GM21360 (cell line): ENCODE results near the gene UNC80.

Experiments
- ATAC-seq: cut with Tn5 transposase; IDR thresholded peaks from one replicate; pipeline ENCODE4 v1.9.1; 2021; ENCODE audit warnings: mild to moderate bottlenecking, moderate library complexity; ENCODE audit not compliant: unreplicated experiment

Gene UNC80

GRCh38 chr2:209960676-209961630 lies 189.3 kb downstream of the UNC80 start:
- peak; percentile 93 for ATAC-seq

- ATAC-seq: no peak
These were observed 194.1 kb downstream of the UNC80 start for GRCh38 chr2:209965723-209966122.

GRCh38 chr2:209969692-209970091 lies 198.1 kb downstream of the UNC80 start:
- ATAC-seq: no peak

DNA sequence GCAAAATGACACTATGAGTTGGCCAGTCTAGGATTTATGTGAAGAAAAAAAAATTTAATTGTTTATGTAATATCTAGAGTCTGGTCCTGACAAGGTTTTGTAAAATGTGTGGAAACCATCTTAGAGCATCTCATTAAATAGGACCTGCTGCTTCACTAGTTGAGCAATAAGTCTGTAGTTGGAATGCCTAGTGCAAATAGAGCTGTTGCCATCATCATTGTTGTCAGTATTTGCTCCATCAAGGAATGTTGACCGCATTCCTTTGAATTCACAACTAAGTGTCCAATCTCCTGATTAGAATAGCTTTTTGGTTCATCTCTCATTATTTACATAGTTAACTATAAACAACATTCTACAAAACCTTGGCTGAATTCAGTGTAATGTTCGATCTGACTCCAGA lies 198.6 kb downstream of the UNC80 start:
- no peak for ATAC-seq

DNA sequence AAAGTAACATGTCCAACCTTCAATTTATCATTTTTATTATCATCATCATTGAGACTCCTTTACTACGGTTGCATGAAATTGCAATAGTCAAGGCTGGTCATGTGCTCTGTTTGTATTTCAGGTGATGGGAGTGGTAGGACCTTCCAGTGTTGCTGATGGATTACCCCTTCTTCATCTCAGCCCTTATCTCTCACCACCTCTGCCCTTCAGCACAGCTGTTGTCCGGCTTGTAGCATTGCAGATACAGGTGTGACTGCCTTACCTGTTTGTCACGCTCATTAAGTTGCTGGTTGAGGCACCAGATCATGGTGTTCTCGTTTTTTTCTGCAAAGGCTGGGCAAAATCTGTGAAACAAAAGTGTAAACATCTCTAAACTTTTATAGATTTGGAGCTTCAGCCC lies 199.1 kb downstream of the UNC80 start:
- no peak for ATAC-seq

DNA sequence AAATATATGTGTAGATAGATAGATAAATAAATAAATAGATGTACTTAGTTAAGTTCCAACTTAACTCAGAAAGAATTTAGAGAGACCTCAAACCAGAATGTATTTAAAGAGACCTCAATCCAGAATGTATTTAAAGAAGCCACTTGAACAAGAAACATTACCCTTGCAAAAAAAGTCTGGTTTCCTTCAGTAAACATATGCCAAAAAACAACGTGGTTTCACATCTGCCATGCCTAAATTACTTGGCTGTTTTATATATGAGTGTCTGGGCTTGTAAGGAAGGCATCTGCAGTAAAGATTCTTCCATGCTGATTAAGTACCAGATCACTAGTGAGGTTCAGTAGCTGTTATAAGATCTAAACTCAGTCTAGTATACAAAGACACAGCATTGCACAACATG lies 201.7 kb downstream of the UNC80 start:
- no peak for ATAC-seq

GRCh38 chr2:209974576-209974975 lies 202.9 kb downstream of the UNC80 start:
- no peak for ATAC-seq

DNA sequence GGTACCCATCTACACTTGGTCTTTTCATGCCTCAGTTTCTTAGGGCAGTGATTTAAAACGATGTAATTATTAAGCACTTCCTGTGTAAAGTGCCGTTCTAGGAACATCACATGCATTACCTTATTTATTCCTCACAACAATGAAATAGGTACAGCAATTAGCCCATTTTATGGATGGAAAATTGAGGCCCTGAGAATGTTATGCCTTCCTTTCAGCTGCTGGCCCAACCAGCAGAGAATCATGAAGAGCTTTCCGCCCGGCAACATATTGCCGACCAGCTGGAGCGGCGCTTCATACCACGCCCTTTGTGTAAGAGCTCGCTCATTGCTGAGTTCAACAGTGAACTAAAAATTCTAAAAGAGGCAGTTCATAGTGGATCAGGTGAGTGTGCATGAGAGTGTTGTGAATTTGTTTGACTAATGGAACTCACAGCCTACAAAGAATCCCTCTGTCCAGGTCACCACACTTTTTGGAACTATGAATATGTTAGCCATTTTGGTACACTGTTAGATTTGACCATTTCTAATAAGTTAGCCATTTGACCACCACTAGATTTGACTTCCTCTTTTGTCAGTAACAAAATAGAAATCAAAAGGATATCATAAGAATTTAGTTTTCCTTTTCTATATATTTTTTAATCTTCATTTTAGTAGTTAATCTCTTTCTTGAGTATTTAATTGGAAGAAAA lies 205.2 kb downstream of the UNC80 start:
- no peak for ATAC-seq

- ATAC-seq: peak; percentile 47
These were observed 206.0 kb downstream of the UNC80 start for GRCh38 chr2:209977386-209978239.

DNA sequence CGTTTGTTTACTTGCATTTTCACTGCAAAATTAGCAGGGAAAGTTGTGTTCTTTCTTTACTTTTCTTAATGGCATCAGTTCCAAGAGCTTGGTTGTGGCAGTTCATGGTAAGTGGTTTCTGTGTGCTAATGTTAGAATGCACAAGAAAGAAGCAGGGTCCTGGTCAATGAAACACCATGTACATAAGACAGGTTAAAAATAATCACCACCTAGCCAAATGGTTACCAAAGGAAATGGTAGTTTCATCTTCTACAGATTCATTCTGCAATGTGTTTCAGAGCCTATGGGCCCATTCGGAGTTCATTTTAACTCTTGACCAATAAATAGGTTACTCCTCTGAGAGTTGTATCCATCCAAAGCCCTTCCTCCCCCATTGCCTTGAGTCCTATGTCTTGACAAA lies 212.7 kb downstream of the UNC80 start:
- no peak for ATAC-seq

DNA sequence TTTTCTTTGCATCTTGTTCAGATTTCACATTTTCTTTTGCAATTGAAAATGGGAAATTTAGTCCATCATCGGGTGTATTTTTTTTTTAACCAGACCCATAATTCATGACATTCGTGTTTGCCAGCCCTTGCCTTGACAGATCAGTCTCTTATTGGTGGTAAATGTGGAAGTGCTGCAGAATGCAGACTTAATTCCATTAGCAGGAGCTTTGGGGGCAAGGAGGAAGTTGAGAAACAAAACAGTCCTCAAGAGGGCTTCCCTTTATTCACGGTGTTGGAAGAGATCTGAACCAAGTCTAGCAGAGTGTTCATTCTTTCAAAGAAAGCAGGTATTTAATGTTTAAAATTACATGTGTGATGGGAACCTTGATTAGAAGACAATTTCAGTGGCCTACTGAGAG lies 214.2 kb downstream of the UNC80 start:
- ATAC-seq: no peak

GRCh38 chr2:209986415-209986814 lies 214.8 kb downstream of the UNC80 start:
- no peak for ATAC-seq

GRCh38 chr2:209988010-209988409 lies 216.4 kb downstream of the UNC80 start:
- ATAC-seq: no peak

DNA sequence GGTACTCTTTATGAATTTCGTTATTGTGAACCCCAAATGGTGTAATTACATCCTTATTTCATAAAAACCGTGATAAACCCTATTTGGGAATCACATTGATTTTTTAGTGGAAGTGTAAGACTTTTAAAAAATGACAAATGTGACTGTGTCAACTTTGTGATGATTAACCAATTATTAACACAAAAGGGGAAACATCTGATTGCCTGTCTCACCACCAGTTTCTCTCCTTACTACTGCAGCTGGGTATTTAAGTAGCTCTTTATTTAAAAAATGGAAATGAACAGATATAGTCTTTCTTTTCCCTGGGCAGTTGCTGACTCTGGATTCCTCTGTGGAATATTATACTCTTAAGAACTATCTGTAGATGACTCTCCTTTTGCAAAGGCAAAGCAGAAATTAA lies 219.2 kb downstream of the UNC80 start:
- no peak for ATAC-seq

DNA sequence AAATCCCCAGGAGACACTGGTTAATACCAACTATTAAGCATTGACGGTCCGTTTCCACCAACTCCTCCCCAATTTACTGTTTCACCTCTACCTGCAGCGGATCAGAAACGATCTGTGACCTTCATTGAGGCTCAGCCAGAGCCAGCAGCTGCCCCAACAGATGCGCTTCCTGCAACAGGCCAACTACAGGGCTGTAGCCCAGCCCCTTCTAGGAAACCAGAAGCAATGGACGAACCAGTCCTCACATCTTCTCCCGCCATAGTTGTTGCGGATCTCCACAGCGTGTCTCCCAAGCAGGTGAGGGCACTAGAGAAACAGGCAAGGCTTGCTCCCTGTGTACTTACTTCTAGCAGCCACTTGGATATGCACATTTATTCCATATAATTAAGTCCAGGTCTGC lies 222.3 kb downstream of the UNC80 start:
- ATAC-seq: no peak

DNA sequence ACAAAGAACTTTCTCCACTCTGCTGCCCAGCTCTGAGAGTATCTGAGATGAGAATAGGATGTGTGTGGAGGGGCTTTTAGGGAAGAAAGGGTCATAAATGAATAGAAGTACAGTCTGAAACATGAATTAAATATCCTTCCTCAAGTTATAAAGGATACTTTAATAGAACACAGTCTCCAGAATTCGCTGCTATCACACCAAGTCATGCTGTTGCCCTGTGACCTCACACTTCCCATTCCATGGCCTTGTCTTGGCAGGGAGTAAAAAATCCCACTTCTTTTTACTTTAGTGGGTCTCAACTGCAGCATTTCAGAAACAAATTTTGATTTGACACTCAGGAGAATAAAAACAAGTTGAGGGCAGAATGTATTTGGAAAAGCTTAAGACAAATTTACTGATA lies 227.0 kb downstream of the UNC80 start:
- no peak for ATAC-seq

GRCh38 chr2:210000464-210001324 lies 229.1 kb downstream of the UNC80 start:
- ATAC-seq: no peak

DNA sequence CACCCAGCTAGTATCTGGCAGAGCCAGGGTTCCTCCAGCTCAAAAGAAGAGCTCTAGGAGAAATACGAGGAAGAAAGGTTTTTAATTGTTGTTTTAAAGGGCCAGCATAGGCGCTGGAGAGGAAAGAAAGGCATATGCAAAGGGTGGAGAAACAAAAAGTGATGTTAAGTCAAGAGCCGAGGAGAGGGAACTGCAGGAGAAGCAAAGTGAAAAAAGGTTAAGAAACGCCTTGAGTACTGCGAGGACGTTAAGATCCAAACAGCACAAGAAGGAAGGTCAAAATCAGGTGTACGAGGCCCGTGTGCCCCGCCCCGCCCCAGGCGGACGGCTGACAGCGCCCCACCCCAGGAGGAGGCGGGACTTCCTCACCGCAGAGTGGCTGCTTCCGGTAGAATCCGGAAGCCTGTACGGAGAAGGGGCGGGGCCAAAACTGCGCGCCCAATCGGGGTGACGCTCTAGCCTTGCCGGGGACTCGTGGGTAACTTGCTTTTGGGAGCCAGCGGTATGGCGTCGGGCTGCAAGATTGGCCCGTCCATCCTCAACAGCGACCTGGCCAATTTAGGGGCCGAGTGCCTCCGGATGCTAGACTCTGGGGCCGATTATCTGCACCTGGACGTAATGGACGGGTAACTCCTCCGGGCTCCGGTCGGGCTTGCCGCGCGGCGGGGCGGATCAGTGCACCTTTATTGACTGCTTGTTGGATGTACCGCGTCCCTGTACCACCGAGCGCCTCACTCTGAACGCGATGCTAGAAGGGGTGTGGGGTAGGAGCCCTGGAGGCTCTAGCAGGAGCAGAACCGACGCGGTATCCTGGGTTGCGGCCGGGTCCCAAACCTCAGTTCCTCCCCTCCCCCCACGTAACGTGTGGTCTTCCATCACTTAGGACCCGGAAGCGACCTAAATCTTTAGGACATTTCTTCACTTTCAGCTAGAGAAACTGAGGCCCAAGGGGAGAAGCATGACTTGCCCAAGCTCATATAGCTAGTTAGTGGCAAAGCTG lies 230.8 kb downstream of the UNC80 start, which contains the start of gene RPE:
TSS of gene RPE (plus strand) at position 481 of the 1,000 bp plus-strand sequence. CDS start at position 505, 24 bp downstream.
- ATAC-seq: peak; percentile 99

DNA sequence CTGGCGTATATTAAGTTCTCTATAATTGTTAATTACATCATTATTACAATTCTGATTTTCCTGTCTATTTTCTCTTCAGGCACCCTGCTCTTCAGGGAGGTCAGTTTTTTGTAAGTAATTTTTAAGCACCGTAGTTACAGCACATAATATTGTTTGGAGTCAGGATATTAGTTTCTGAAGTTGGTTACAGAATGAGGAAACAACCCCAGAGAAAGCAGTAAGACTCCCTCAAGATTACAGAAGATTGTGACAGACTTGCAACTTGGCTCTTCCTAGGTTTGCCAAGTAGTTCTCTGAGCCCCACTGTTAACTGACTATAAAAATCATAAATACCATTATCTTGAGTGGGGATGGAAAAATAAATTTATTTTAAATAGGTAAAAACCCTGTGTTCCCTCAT lies 231.7 kb downstream of the UNC80 start:
- no peak for ATAC-seq
